Mucosa of gallbladder (tissue), 1 donor: Measurements from ENCODE around the gene PRSS27. TPM values are rescaled to one million over a fixed set of nuclear protein-coding genes. Genes with fewer than 3 reads are reported as not detected.
"Not testable (repeated sequence)": the region's sequence is repeated elsewhere in the genome, so short reads cannot be mapped to it uniquely, and the experiment has no call there.

Experiments used
- DNase-seq: peaks from one replicate; pipeline ENCODE4 v3.0.0-alpha.2; 2020; ENCODE audit warnings: low spot score
- total RNA-seq: library from RNA; stranded (reverse); gene quantifications from one replicate; pipeline ENCODE4 v1.2.1, GENCODE V29; 2021
- donor health status: DM: no; HTN: no; CAD: no.

PRSS27 gene
- total RNA-seq, 1 donor from 2014 or later: 0.52 TPM

DNA sequence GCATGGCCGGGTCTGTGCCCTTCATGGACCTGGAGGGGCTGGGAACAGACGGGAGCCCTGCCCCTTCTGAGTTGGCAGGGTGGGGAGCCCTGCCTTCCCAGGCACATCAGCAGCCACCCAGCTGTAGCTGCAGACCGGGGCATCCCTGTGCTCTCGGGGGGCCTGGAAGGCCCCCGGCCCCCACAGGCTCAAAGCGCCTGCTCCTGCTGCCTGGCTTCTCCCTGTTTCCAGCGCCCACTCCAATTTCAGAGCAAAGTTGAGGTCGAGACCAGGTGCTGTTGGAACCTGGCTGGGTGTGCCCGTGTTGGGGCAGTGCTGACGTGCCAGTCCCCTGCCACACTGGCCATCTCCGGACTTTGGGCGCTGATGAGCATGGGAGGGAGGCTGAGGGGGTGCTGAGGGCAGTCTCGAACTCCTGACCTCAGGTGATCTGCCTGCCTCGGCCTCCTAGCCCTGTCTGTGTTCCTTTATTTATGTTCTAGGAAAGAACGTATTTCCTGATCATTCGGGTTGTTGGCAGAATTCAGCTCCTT, 4.9 kb upstream of the PRSS27 start:
- DNase-seq: no peak

DNA sequence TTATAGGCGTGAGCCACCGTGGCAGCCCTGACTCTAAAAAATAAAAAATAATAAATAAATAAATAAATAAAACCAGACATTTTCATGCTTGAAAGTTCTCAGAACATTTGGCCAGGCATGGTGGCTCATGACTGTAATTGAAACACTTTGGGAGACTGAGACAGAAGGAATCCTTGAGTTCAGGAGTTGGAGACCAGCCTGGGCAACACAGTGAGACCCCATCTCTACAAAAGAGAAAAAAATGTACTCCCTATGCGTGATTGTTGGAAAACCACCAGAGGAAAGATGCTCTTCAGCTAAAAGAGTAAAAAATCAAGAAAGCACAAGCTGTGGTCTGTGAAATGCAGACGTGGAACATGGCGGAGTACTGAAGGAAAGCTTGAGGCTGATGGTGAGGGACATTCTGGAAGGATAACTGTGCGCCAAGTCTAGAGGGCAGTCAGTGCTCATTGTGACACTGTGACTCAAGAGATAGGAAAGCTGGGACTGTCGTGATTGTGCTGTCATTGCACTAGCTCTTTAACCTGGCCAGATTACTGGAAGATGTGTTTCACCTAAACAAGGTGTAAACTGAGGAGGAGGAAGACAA, 4.2 kb upstream of the PRSS27 start:
- no peak for DNase-seq

DNA sequence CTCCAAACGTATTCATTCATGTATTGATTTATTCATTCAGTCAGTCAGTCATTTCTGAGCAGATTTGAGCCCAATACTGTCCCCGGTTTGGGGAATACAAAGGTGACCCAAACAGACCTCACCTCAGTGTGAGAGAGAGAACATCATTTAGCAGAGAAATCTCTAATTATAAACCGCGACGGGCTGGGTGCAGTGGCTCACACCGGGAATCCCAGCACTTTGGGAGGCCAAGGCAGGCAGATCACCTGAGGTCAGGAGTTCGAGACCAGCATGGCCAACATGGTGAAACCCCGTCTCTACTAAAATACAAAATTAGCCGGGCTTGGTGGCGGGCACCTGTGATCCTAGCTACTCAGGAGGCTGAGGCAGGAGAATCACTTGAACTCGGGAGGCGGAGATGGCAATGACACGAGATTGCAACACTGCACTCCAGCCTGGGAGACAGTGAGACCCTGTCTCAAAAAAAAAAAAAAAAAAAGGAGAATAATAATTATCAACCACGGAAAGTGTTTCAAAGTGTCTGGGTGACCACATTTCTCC, 1.7 kb upstream of the PRSS27 start:
- not testable (repeated sequence) for DNase-seq

DNA sequence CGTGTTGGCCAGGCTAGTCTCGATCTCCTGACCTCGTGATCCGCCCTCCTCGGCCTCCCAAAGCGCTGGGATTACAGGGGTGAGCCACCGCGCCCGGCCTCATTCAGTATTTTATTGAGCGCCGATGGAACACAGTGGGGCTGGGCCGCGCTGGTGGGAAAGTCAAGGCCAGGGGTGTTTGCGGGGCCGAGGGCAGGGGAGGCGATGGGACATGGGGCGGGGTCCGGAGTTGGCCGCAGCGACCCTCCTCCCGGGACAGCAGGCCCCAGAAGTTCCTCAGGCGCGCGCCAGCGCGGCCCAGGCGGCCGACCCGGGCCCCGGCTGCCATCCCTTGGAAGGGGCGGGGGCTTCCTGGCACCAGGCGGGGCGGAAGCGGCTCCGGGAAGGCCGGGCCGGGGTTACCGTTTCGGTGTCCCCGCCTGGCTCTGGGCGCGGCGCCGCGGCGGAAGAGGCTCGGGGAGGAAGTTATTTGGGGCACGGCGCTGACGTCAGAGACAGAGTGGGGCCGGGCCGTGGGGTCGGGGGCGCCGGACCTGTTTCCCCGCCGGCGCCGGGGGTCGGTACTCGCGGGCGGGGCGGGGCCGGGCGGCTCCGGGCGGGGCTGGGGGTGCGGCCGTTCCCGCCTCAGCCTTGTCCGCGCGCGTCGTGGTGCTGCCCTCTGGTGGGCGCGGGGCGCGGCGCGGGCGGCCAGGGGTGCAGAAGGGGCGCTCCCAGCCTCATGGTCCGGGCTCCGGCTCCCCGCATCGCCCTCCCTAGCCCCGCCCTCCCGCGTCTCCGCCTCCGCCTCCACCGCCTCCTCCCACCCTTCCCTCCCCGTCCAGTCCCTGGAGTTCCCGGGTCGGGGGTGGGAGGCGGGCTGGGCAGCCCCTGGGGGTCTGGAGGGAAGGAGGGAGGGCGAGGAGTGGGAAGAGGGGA, 952 bp upstream of the PRSS27 start:
- DNase-seq: peak; percentile 56

DNA sequence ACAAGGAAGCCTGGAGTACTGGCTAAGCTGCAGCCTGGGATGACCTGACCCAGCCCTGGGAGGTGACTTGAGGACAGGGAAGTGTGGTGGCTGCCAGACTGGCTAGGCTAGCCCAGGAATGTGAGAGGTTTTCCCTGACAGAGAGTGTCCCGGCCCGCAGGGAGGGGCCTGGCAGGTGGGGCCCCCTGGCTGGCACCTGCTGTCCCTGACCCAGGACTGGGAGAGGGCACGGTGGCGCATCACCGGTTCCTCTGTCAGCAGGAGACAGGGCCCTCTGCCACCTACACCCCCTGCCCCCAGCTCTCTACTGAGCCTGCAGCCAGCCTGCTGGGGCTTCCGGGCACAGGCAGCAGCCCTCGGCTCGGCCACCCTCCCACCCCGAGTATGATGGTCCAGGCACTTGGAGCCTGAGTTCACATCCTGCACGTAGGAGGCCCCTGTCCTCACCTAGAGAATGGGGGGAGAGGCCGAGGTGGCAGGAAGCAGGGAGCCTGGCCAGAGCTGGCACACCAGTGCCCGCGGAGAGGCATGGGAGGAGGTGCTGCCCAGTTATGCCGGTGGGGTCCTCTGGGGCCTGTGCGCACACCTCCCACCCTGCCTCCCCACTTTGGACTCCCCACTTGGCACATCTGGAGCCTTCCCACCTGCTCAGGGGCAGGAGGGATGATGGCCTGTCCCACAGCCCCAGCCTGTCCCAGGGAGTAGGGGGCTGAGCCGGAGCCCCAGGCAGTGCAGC, 528 bp downstream of the PRSS27 start:
- peak; percentile 41 for DNase-seq

DNA sequence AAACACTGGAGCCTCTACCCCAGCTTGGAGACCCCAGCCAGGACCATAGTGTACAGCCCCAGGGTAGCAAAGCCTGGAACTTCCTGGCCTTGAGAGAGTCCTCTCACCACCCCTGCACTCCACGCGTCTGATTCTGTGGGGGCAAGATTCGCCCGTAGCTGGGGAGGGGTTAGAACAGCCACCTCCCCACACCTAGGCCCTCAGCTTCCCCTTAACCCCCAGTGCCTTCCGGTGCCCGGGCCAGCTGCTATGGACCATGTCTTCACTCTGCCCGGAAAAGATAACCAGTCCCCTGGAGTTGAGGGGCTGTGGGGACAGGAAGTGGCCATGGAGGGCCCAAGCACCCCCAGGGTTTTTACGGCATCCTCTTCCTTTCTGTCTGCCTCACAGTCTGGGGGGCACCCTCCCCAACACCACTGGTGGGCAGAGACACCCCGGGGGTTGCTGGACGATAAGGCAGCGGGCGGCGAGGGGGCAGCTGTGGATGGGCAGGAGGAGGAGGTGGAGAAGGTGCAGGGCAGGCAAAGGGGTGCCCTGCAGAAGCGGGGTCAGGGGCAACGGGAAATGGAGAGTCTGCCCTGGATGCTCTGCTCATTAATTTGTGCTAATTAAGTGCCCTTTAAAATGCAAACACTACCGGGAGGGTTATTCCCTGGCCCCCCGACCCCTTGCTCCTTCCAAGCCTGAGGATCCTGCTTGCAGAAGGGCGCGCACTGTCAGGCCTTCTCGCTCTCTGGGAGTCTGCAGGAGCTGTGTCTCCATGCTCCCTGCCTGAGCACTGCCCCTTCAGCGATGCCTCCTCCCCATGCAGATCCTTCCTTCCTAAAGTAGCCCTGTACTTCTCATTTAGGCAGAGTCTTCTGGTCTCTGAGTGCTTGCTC, 2.4 kb downstream of the PRSS27 start:
- DNase-seq: no peak

DNA sequence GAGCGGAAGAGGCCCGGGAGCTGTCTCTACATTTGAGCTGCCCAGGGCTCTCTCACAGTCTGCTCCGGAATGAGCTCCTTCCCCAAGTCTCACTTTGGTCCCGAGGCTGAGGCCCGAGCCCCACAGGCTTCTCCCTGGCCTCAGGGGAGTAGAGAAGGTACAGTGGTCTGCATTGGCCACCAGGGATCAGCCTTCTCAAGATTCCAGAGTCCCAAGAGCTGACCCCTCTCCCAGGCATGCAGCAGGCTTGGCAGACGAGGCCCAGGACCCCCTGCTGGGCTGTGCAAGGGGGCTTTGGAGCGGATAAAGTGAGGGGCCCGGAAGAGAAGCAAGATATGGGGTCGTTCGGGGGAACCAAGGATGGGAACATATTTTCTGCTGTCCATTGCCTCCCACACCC, 3.1 kb downstream of the PRSS27 start:
- no peak for DNase-seq

DNA sequence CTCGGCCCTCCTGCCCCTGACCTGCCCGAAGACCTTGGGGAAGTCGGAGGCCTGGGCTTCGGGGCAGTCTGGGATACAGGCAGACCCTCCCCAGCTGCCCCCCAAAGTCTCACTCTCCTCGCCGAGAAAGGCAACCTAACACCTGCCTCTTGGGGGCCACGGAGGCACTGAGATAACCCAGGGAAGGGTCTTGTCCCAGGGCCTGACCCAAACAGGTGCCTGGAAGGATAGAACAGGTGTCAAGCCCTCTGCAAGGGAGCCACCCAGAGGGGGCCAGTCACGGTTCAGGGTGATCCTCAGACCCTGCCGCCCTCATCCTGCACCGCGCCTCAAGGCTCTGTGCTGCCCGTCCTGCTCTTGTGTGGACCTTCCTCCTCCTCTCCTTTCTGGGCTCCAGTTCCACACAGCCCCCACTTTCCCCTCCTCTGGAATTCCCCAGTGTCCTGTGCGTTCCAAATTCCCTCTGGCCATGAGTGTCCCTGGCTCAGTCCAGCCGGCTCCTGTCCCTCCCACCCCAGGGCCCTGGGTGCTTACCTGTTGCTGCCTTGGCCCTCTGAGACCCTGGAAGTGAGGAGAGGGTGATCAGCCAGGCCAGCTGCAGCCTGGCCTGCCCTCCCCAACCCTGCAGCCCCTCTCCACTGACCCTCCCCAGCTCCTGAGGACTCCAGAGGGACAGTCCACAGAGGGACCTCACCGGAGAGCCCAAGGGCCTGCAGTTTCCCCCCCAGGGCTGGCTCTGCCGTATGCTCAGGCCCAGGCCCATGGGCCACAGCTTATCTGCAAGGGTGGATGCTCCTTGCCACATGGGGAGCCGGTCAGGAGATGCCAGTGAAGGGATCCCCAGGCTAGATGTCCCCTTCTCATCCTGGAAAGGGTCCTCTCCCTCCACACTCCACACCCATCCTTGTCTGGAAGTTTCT, 3.8 kb downstream of the PRSS27 start:
- no peak for DNase-seq

DNA sequence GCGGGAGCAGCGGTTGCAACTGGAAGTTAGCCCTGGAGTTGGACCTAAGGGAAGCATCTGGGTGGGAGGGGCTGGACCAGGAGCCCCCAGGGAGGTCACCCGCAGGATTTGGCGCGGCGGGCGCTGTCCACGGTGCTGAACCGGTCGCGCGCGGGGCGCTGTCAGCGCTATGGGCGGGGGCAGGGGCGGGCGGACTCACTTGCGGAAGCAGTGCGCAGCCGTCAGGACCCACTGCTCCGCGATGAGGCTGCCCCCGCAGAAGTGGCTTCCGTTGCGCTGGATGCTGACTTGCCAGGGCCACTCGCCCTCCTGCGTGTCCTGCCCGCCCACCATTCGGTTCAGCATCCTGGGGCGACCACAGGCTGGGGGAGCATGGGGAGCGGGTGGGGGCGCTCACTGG, 4.5 kb downstream of the PRSS27 start:
- peak; percentile 62 for DNase-seq

DNA sequence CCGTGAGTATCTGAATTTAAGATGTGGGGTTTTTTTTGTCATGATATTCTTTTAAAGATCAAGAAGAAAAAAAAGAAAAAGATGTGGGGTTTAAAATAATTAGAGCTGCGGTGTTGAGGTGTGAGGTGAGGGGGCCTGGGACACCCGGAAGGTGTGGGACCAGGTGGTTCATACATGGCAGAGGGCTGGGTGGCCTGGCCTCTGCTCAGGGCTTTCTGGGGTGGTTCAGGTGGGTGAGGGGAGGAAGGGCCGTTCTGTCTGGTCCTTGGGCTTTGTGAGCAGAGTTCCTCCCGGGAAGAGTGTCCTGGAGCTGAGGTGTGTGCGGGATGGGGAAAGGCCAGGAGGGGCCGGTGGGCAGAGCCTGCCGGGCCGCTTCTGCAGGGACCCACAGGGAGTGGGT, 5.0 kb downstream of the PRSS27 start:
- DNase-seq: no peak

DNA sequence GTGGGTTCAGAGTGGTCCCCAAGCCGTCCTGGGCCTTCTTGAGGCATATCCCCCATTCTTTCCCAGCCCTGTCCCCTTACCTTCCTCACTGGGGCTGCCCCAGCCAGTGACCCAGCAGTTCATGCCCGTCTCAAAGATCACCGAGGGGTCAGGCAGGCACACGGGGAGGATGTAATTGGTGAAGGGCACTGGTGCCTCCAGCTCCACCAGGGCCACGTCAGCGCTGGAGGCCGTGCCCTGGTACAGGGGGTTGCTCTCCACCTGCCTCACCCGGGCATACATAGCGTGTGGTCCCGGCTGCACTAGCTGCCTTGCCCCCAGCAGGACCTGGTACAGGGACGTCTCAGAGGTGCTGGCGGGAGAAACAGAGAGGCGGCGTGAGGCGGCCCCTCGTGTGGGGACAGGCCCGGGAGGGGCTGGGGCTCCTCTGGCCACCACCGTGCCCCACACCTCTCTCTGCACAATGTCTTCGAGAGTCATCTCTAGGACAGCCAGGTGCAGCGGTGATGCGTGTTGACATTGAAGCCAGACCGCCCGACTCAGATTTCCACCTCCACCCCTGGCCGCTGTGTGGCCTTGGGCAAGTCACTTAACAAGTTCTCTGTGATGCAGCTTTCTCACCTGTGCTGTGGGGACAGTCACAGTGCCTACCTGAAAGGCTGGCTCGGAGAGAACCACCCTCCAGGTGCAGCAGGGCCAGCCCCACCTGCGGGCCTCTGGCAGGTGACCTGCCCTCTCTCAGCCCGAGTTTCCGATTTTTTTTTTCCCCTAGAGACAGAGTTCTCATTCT, 5.8 kb downstream of the PRSS27 start:
- DNase-seq: no peak

DNA sequence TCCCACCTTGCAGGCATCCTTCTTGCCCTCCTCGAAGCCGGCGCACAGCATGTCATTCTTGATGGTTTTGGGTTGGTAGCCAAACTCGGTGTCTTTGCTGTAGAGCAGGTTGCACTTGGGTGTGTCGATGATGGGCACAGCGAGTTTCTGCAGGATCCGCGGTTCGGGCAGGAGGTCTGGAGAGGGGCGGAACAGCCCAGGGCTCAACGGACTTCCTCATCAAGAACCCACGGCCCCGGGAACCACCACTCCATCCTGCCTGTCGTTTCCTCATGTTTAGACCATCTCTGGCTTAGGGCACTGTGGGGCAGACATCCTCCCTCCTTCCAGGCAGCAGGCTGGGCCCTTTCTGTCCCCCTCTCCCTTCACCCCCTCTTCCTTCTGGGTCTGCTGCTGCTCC, 6.5 kb downstream of the PRSS27 start:
- no peak for DNase-seq

DNA sequence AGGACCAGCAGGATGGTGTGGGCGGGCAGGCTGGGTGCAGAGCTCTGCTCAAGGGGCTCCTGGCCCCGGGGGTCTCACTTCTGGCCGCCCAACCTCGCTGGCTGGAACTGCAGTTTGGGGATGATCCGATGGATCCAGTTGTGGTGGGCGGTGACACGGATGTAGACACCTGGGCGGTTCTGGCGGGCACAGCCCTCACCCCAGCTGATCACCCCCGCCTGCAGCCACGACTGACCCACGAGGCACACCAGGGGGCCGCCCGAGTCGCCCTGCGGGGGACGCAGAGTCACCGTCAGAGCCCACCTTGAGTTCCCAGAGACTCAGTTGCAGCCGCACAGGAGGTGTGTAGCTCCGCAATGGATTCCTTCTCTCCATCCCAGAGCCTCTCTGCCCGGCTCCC, 7.5 kb downstream of the PRSS27 start:
- DNase-seq: no peak

DNA sequence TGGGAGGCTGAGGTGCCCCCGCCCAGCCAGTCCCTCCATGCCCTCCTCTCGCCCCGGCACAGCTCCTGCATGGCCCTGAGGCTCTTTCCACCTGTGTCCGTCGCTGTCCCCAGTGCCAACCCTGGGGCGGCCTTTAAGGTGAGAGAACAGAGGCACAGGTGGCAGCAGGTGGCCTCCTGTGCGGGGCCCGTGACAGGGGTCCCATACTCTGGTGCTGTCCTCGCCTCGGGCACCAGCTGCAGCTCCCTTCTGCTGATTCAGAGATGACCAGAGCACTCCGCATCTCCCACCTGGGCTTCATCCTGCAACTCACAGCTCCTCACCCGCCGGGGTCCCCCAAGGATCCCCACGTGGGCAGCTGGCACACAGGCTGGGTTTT, 8.0 kb downstream of the PRSS27 start:
- no peak for DNase-seq

DNA sequence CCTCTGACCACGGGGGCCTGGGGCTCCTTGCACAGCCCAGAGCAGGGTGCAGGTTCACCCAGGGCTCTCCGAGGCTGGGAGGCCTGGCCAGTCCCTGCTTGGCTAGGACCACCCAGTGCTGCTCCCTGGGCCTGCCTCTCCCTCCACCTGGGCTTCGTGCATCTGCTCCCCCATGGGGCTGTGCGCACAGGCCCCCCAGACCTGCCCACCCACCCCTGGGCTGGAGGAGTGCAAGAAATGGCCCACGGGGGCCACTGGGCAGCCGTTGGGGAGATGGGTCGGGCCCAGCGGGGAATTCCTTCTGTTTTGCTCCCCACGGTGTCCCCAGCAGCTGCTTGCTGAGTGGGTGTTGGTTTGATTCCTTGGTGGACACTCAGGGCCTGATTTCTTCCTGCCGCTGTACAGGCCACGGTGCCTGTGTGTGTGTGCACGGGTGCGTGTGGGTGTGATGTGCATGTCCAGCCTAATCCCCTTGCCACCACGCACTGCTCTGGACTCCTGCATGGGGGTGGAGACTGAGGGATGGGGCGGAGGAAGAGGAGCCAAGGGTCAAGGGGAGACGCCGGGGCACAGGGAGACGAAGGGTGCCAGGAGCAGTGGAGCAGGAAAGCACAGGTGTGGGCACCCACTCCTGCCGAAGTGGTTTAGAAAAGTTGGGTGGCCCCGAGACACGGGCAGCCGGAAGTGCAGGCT, 8.5 kb downstream of the PRSS27 start:
- DNase-seq: no peak

DNA sequence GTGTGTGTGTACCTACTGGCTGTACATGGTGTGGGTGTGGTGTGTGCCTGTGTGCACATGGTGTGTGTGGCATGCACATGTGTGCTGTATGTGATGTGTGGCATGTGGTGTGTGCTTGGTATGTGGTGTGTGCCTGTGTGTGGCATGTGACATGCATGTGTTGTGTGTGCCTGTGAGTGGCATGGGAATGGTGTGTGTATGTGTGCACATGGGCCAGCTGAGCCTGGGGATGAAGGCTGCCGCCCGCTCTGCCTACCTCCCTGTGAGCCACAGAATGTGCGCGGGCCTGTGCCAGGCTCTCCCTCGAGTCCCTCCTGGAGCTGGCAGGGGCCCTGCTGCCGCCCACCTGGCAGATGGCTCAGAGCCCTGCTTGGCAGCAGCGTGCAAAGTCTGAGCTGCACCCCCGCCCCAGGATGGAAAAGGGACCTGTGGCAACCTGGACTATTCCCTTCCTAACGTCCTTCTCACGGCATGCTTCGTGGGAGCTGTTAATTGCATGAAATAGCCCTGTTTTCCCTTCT, 9.3 kb downstream of the PRSS27 start:
- no peak for DNase-seq

DNA sequence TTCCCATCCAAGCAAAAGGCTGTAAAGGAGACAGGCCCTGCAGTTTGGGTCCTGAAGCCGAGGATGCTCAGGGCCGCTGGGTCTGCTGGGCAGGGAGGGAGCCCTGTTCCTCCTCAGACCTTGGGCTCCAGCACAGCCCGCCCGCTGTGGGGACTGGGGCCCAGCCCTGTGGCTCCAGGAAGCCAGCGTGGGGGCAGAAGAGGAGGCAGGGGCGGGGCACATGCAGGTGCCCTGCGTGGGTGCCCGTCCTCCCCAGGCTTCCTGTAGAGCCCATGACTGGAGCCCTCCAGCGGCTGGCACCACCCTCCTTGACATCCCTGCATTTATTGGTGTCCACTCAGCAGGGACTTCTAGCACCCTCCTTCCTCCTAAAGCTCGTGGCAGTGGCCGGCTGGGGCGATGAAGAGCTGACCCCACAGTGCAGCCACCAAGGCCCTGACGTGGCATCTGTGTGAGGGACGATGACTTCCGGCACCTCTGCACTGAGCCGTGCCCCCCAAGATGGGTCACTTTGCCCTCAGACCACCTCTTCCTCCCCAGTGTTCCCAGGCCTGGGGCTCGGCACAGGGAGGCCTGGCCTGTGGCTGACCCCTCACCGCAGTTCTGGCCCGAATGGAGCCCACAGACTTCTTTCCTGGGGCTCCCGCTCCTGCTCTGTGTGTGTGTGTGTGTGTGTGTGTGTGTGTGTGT, 9.9 kb downstream of the PRSS27 start:
- DNase-seq: no peak

DNA sequence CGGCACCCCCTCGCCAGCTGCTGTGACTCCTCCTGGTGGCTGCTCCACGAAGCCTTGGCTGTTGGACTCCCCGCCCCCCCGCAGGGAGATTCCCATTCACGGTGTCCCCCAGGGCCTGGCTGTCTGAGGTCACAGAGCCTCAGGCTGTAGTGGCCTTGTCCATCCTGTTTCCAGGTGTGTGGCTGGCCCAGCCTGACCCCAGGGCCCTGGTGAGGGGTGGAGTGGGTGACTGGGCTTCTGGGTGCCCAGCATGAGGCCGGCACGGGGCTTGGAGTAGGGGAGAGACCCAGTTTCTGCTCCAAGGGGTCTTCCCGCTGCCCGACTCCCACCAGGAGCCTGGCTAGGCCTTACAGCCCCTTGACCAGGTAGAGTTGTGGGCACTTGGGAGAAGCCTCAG, 10.4 kb downstream of the PRSS27 start:
- DNase-seq: no peak
